HepG2 (cell line): ENCODE measurements around the gene SPPL2B. TPM values are rescaled to one million over a fixed set of nuclear protein-coding genes. Genes with fewer than 3 reads are reported as not detected.

Experiments
- GZF1 ChIP-seq: sonication (generic); formaldehyde crosslinking; IDR thresholded peaks from 2 replicates; pipeline ENCODE4 v1.5.1; 2020; ENCODE audit warnings: mild to moderate bottlenecking, missing genetic modification reagents
- HNRNPUL1 ChIP-seq: fragments of 200-400 bp; formaldehyde crosslinking; IDR thresholded peaks from 2 replicates; pipeline ENCODE4 v1.6.1; 2017; ENCODE audit warnings: low read depth, mild to moderate bottlenecking, low read length, moderate library complexity
- IKZF4 ChIP-seq: sonication (generic); formaldehyde crosslinking; IDR thresholded peaks from 2 replicates; pipeline ENCODE4 v1.5.1; 2020; ENCODE audit warnings: borderline replicate concordance, mild to moderate bottlenecking, low read depth, missing genetic modification reagents; ENCODE audit errors: not compliant biosample characterization
- MEF2D ChIP-seq: sonication (generic); formaldehyde crosslinking; IDR thresholded peaks from 2 replicates; pipeline ENCODE4 v1.5.1; 2020; ENCODE audit warnings: mild to moderate bottlenecking, missing genetic modification reagents
- NFATC3 ChIP-seq: sonication (generic); formaldehyde crosslinking; IDR thresholded peaks from 2 replicates; pipeline ENCODE4 v1.5.1; 2020; ENCODE audit warnings: mild to moderate bottlenecking, missing genetic modification reagents
- NR2F1 ChIP-seq, 2 experiments: fragments of 450-650 bp in 1 of 2; formaldehyde crosslinking in 1 of 2; IDR thresholded peaks; 2 replicates each; pipeline versions ENCODE4 v1.5.0 to v1.6.1; 2016 to 2020; ENCODE audit warnings: mild to moderate bottlenecking in 1 of 2, missing compliant biosample characterization in 1 of 2, missing genetic modification reagents in 1 of 2, moderate library complexity in 1 of 2
- NRL ChIP-seq: sonication (generic); formaldehyde crosslinking; IDR thresholded peaks from 2 replicates; pipeline ENCODE4 v1.5.0; 2020; ENCODE audit warnings: missing genetic modification reagents, mild to moderate bottlenecking, moderate library complexity, borderline replicate concordance
- RORA ChIP-seq: sonication (generic); formaldehyde crosslinking; IDR thresholded peaks from 2 replicates; pipeline ENCODE4 v1.5.0; 2020; ENCODE audit warnings: mild to moderate bottlenecking, missing genetic modification reagents, moderate library complexity
- SIX1 ChIP-seq: sonication (generic); formaldehyde crosslinking; IDR thresholded peaks from 2 replicates; pipeline ENCODE4 v1.4.0; 2020; ENCODE audit warnings: missing genetic modification reagents, borderline replicate concordance
- STAT6 ChIP-seq: sonication (generic); formaldehyde crosslinking; IDR thresholded peaks from 2 replicates; pipeline ENCODE4 v1.4.0; 2020; ENCODE audit warnings: missing genetic modification reagents, mild to moderate bottlenecking, borderline replicate concordance
- ZBTB38 ChIP-seq: sonication (generic); formaldehyde crosslinking; IDR thresholded peaks from 2 replicates; pipeline ENCODE4 v1.5.1; 2020; ENCODE audit warnings: mild to moderate bottlenecking, missing genetic modification reagents
- ZBTB44 ChIP-seq: sonication (generic); formaldehyde crosslinking; IDR thresholded peaks from 2 replicates; pipeline ENCODE4 v1.4.0; 2020; ENCODE audit warnings: missing genetic modification reagents
- ZNF180 ChIP-seq: sonication (generic); formaldehyde crosslinking; IDR thresholded peaks from 2 replicates; pipeline ENCODE4 v1.4.0; 2020; ENCODE audit warnings: low read depth, missing genetic modification reagents, borderline replicate concordance
- ZNF331 ChIP-seq: sonication (generic); formaldehyde crosslinking; IDR thresholded peaks from 2 replicates; pipeline ENCODE4 v1.4.0; 2020; ENCODE audit warnings: missing genetic modification reagents
- ZNF354B ChIP-seq: sonication (generic); formaldehyde crosslinking; IDR thresholded peaks from 2 replicates; pipeline ENCODE4 v1.8.0; 2022; ENCODE audit warnings: mild to moderate bottlenecking, missing genetic modification reagents
- ZNF382 ChIP-seq: sonication (generic); formaldehyde crosslinking; IDR thresholded peaks from 2 replicates; pipeline ENCODE4 v1.5.0; 2020; ENCODE audit warnings: missing genetic modification reagents, mild to moderate bottlenecking, borderline replicate concordance
- ZNF414 ChIP-seq: sonication (generic); formaldehyde crosslinking; IDR thresholded peaks from 2 replicates; pipeline ENCODE4 v1.5.0; 2020; ENCODE audit warnings: missing genetic modification reagents
- ZNF446 ChIP-seq: sonication (generic); formaldehyde crosslinking; IDR thresholded peaks from 2 replicates; pipeline ENCODE4 v1.5.0; 2020; ENCODE audit warnings: mild to moderate bottlenecking, missing genetic modification reagents
- ZNF83 ChIP-seq: sonication (generic); formaldehyde crosslinking; IDR thresholded peaks from 2 replicates; pipeline ENCODE4 v1.4.0; 2020; ENCODE audit warnings: missing genetic modification reagents, mild to moderate bottlenecking, borderline replicate concordance
- polyA plus RNA-seq, 8 experiments: library from polyadenylated mRNA; depleted of rRNA in 3 of 8; stranded (reverse) in 7 of 8; unstranded in 1 of 8; fragments of >200 nt; fragmentation: Illumina TruSeq in 4 of 8; extraction: Trizol in 4 of 8; gene quantifications; 2 replicates each; pipeline versions ENCODE4 v1.2.1 to v1.2.3, GENCODE V29; 2011 to 2016; ENCODE audit warnings: low read depth in 4 of 8, missing spikeins in 1 of 8, mixed read lengths in 1 of 8; ENCODE audit not compliant: insufficient read depth in 1 of 8
- total RNA-seq, 5 experiments: library from RNA; depleted of rRNA; stranded (reverse); fragments of >200 nt; fragmentation: Illumina TruSeq; extraction: Trizol; gene quantifications; 2 replicates each; pipeline ENCODE4 v1.2.3, GENCODE V29; 2016; ENCODE audit warnings: low read depth in 1 of 5
- TF ChIP-seq, protein P1 (sequence below): sonication (generic); formaldehyde crosslinking; IDR thresholded peaks from 2 replicates; pipeline ENCODE4 v1.4.0; 2020; ENCODE audit warnings: missing genetic modification reagents
- TF ChIP-seq, protein P2 (sequence below): sonication (generic); formaldehyde crosslinking; IDR thresholded peaks from 2 replicates; pipeline ENCODE4 v1.4.0; 2020; ENCODE audit warnings: missing genetic modification reagents

SPPL2B gene
- total and polyA plus RNA-seq, 2 of the 13 experiments (the other 11 are each of a cell fraction or from before 2014, with no cell fraction given), result 14.9 to 15.2 TPM

DNA sequence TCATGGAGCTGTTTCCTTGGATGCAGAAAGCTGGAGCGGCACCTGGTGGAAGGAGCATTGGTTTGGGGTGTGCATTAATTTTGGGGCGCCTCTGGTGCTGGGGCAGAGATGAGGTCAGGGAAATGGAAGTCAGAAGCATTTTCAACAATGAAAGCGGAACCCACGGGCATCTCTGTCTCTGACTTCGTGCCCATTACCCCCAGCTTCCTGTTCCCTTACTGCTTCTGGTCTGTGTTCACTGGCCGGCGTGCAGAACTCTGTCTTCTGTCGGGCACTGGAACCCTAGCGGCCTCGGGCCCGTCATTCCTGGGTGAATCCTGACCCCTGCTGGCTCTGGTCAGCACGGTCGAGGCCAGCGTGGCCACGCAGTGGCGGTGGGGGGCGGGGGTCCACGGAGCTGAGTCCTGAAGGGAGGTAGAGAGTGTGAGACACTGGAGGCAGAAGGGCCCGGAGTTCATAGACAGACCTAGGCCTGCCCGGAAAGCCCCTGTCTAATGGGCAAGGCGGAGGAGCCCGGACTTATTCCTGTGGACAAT lies 12.6 kb upstream of the SPPL2B start (continued):
- TF ChIP-seq ZNF180 (CRISPR knock-in tag) (no peak), ZNF354B (no peak), ZBTB38 (peak; percentile 56; the same call in 1 of the 2 replicates), ZNF382 (CRISPR knock-in tag) (no peak), STAT6 (CRISPR knock-in tag) (no peak), MEF2D (CRISPR knock-in tag) (no peak), ZNF414 (peak; percentile 75; the same call in 1 of the 2 replicates), ZNF83 (CRISPR knock-in tag) (no peak), NRL (CRISPR knock-in tag) (peak; percentile 73; the same call in 1 of the 2 replicates), NFATC3 (CRISPR knock-in tag) (0 out of 2 replicates have a peak, but pooled peaks have one; percentile 76), ZNF331 (CRISPR knock-in tag) (peak; percentile 78), IKZF4 (CRISPR knock-in tag) (no peak), ZBTB44 (CRISPR knock-in tag) (no peak), GZF1 (CRISPR knock-in tag) (no peak), RORA (CRISPR knock-in tag) (no peak), NR2F1 (CRISPR knock-in tag; IDR thresholded peaks at IDR 0.05) (no peak), HNRNPUL1 (no peak), SIX1 (CRISPR knock-in tag) (no peak), ZNF446 (CRISPR knock-in tag) (no peak)
- TF ChIP-seq, protein P1, sequence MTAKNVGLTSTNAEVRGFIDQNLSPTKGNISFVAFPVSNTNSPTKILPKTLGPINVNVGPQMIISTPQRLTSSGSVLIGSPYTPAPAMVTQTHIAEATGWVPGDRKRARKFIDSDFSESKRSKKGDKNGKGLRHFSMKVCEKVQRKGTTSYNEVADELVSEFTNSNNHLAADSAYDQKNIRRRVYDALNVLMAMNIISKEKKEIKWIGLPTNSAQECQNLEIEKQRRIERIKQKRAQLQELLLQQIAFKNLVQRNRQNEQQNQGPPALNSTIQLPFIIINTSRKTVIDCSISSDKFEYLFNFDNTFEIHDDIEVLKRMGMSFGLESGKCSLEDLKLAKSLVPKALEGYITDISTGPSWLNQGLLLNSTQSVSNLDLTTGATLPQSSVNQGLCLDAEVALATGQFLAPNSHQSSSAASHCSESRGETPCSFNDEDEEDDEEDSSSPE (CRISPR knock-in tag), result no peak
- TF ChIP-seq, protein P2, sequence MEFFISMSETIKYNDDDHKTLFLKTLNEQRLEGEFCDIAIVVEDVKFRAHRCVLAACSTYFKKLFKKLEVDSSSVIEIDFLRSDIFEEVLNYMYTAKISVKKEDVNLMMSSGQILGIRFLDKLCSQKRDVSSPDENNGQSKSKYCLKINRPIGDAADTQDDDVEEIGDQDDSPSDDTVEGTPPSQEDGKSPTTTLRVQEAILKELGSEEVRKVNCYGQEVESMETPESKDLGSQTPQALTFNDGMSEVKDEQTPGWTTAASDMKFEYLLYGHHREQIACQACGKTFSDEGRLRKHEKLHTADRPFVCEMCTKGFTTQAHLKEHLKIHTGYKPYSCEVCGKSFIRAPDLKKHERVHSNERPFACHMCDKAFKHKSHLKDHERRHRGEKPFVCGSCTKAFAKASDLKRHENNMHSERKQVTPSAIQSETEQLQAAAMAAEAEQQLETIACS, result no peak
